Measurements from ENCODE around the gene CACNA1B. TPM values are rescaled to one million over a fixed set of nuclear protein-coding genes. Genes with fewer than 3 reads are reported as not detected.

Gene CACNA1B
- total and polyA plus RNA-seq, 4 donors = 0.01 to 0.20 (median 0.09) TPM; not detected in 1

- Histone ChIP-seq H3K9me3 (ENCODE audit: control insufficient read depth in 4 of 4, insufficient read depth in 3 of 4, low read length in 3 of 4) (no peaks in the 10 kb centered on the region), H3K4me3 (no peak overlapping the region), H3K27me3 (ENCODE audit: control insufficient read depth in 3 of 3, insufficient read depth in 3 of 3, low read length in 2 of 3) (no peaks in the 10 kb centered on the region), H3K9ac (ENCODE audit: insufficient read depth in 1 of 2, low read length in 2 of 2) (no peak overlapping the region), H3K36me3 (ENCODE audit: control insufficient read depth in 4 of 4, insufficient read depth in 4 of 4, low read length in 4 of 4) (no peaks in the 10 kb centered on the region), H3K27ac (ENCODE audit: low read depth in 1 of 2, low read length in 1 of 2) (no peak overlapping the region), H3K4me1 (ENCODE audit: control insufficient read depth in 5 of 5, insufficient read depth in 5 of 5, low read length in 5 of 5) (no peaks in the 10 kb centered on the region)
- TF ChIP-seq, protein P1, sequence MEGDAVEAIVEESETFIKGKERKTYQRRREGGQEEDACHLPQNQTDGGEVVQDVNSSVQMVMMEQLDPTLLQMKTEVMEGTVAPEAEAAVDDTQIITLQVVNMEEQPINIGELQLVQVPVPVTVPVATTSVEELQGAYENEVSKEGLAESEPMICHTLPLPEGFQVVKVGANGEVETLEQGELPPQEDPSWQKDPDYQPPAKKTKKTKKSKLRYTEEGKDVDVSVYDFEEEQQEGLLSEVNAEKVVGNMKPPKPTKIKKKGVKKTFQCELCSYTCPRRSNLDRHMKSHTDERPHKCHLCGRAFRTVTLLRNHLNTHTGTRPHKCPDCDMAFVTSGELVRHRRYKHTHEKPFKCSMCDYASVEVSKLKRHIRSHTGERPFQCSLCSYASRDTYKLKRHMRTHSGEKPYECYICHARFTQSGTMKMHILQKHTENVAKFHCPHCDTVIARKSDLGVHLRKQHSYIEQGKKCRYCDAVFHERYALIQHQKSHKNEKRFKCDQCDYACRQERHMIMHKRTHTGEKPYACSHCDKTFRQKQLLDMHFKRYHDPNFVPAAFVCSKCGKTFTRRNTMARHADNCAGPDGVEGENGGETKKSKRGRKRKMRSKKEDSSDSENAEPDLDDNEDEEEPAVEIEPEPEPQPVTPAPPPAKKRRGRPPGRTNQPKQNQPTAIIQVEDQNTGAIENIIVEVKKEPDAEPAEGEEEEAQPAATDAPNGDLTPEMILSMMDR (IDR thresholded peaks at IDR 0.05; ENCODE audit: control extremely low read depth, extremely low read depth) = no peak
- DNase-seq (no peak), ATAC-seq (ENCODE audit: insufficient read depth, low FRiP score) (no peak)
- 83 to 84% methylated on average over 6 of the region's 6 CpGs for WGBS, 2 donors
These were observed 137.0 kb downstream of the CACNA1B start for GRCh38 chr9:138014563-138014945.

GRCh38 chr9:138015021-138015829, 137.6 kb downstream of the CACNA1B start:
- no peaks in the 10 kb centered on the region for H3K9me3 ChIP-seq (ENCODE audit: control insufficient read depth in 4 of 4, insufficient read depth in 3 of 4, low read length in 3 of 4)
- DNase-seq = no peak
- H3K4me3 ChIP-seq = no peak overlapping the region
- H3K36me3 ChIP-seq (ENCODE audit: control insufficient read depth in 4 of 4, insufficient read depth in 4 of 4, low read length in 4 of 4) = no peaks in the 10 kb centered on the region
- H3K4me1 ChIP-seq (ENCODE audit: control insufficient read depth in 5 of 5, insufficient read depth in 5 of 5, low read length in 5 of 5) = no peaks in the 10 kb centered on the region
- H3K9ac ChIP-seq (ENCODE audit: insufficient read depth in 1 of 2, low read length in 2 of 2) = no peak overlapping the region
- H3K27ac ChIP-seq (ENCODE audit: low read depth in 1 of 2, low read length in 1 of 2) = no peak overlapping the region
- TF ChIP-seq, protein P1 (IDR thresholded peaks at IDR 0.05; ENCODE audit: control extremely low read depth, extremely low read depth) = no peak
- no peak for ATAC-seq (ENCODE audit: insufficient read depth, low FRiP score)
- 77 to 85% methylated on average over 25 of the region's 25 CpGs for WGBS, 2 donors
- H3K27me3 ChIP-seq (ENCODE audit: control insufficient read depth in 3 of 3, insufficient read depth in 3 of 3, low read length in 2 of 3) = no peaks in the 10 kb centered on the region

DNA sequence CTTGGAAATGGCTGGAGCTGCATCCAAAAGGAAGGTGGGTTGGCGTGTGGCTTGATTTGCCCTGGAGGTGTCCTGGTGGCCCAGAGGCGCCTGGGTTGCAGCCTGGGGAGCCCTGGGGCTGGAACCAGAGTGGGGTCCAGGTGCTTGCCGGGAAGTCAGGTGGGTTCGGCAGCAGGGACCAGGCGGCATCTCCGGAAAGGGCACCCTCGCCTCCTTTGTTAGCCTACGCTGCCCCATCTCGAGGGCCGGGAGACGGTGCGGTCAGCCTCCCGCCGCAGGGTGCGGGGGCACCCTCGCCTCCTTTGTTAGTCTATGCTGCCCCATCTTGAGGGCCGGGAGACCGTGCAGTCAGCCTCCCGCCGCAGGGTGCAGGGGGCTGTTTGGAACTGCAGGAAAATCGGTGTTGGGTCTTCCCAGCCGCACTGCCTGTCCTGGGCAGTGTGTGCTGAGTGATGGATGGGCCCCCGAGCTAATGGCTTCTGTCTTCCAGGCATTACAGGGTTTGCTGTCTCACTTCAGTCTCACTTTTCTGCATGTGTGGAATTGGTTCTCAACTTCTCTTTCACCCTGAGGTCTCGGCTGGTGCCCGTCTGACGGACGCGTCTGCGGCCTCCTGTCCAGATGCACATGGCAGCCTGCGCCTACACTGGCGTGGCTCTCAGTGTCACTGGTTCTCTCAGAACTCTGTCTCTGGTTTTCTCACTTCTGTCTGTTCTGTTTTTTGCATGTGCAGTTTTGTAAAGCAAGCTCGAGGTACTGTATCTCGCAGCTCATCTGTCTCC, 139.0 kb downstream of the CACNA1B start:
- 80 to 88% methylated on average over 32 to 33 of the region's 33 CpGs for WGBS, 2 donors
- DNase-seq = no peak
- H3K27ac ChIP-seq (ENCODE audit: low read depth in 1 of 2, low read length in 1 of 2) = no peak overlapping the region

More for the DNA sequence above, 139.0 kb downstream of the CACNA1B start:
- H3K27me3 ChIP-seq (ENCODE audit: control insufficient read depth in 3 of 3, insufficient read depth in 3 of 3, low read length in 2 of 3) = peaks cover 0 to 2% (median 2%) of the 10 kb centered on the region in 3 donors
- H3K4me1 ChIP-seq (ENCODE audit: control insufficient read depth in 5 of 5, insufficient read depth in 5 of 5, low read length in 5 of 5) = no peaks in the 10 kb centered on the region
- TF ChIP-seq, protein P1 (IDR thresholded peaks at IDR 0.05; ENCODE audit: control extremely low read depth, extremely low read depth) = no peak
- ATAC-seq (ENCODE audit: insufficient read depth, low FRiP score) = no peak
- no peaks in the 10 kb centered on the region for H3K36me3 ChIP-seq (ENCODE audit: control insufficient read depth in 4 of 4, insufficient read depth in 4 of 4, low read length in 4 of 4)
- H3K9me3 ChIP-seq (ENCODE audit: control insufficient read depth in 4 of 4, insufficient read depth in 3 of 4, low read length in 3 of 4) = no peaks in the 10 kb centered on the region
- H3K4me3 ChIP-seq = no peak overlapping the region
- H3K9ac ChIP-seq (ENCODE audit: insufficient read depth in 1 of 2, low read length in 2 of 2) = no peak overlapping the region

All from lung (tissue), 12 donors.